ENCODE measurements around the gene YKT6. TPM values are rescaled to one million over a fixed set of nuclear protein-coding genes. Genes with fewer than 3 reads are reported as not detected.

YKT6 gene
- total RNA-seq, 1 experiment from 2014 or later: 142 TPM

DNA sequence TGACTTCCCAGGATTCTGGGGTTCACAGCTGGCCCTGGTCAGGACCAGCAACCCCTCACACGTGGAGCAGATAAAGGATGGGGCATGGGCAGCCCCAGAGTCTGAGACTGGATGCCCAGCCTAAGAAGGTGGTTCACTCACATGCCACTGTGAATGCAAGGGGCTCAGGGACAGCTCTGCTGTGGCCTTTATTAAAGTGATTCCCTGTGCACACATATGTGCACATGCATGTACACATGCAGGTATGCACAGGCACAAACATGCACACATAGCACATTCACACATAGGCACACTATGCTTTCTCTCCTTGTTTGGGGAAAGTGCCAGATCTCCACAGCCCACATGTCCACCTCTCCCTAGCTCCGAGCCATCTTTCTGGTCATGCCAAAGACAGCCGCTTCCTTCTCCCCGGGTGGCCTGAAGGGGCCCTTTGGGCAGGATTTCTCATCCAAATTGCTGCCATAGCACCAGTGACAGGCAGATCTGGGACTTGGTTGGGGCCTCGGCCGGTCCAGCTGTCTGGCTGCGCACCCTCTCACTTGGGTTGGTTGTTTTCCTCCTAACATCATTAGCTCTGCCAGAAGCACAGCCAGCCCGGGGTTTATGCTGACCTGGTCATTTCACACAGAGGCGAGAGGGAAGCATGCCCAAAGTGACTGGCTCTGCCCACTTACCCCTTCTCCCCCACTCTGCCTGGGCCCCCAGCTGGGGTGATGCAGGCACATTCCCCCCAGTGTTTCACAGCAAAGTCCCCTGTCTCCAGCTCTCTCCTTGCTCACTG is 13.0 kb upstream of the YKT6 start:
- POLR2A ChIA-PET (ENCODE audit: unreplicated experiment): no interaction called here
- H3K9me2 ChIP-seq (ENCODE audit: insufficient read depth): no peaks in the 10 kb centered on the region

GRCh38 chr7:44188480-44189225 is 12.1 kb upstream of the YKT6 start:
- intact Hi-C loops (cut with micrococcal nuclease; ENCODE audit: unreplicated experiment): no loop called here
- Histone ChIP-seq H3K4me3 (no peak overlapping the region), H3F3A (ENCODE audit: insufficient read depth, low read depth) (peaks cover 19% of the 10 kb centered on the region; the same call in 1 of the 2 replicates), H3K79me2 (ENCODE audit: low read depth) (no peaks in the 10 kb centered on the region), H3K27me3 (ENCODE audit: insufficient read depth, low read depth) (no peaks in the 10 kb centered on the region), H2AFZ (no peak overlapping the region), H3K36me3 (ENCODE audit: low read depth) (no peaks in the 10 kb centered on the region), H3K9me2 (ENCODE audit: insufficient read depth) (no peaks in the 10 kb centered on the region), H3K4me1 (replicated peaks; ENCODE audit: insufficient read depth) (peaks cover 26% of the 10 kb centered on the region), H4K20me1 (ENCODE audit: insufficient read depth) (no peaks in the 10 kb centered on the region), H3K27ac (no peak overlapping the region), H3K4me2 (no peak overlapping the region), H3K9me3 (ENCODE audit: insufficient read depth, low read depth) (no peaks in the 10 kb centered on the region)
- TF ChIP-seq EZH2 (IDR thresholded peaks at IDR 0.05; ENCODE audit: low read depth): no peak
- TF ChIP-seq, protein P1, sequence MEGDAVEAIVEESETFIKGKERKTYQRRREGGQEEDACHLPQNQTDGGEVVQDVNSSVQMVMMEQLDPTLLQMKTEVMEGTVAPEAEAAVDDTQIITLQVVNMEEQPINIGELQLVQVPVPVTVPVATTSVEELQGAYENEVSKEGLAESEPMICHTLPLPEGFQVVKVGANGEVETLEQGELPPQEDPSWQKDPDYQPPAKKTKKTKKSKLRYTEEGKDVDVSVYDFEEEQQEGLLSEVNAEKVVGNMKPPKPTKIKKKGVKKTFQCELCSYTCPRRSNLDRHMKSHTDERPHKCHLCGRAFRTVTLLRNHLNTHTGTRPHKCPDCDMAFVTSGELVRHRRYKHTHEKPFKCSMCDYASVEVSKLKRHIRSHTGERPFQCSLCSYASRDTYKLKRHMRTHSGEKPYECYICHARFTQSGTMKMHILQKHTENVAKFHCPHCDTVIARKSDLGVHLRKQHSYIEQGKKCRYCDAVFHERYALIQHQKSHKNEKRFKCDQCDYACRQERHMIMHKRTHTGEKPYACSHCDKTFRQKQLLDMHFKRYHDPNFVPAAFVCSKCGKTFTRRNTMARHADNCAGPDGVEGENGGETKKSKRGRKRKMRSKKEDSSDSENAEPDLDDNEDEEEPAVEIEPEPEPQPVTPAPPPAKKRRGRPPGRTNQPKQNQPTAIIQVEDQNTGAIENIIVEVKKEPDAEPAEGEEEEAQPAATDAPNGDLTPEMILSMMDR (conservative IDR thresholded peaks at IDR 0.05): no peak
- DNase-seq: no peak
- POLR2A ChIA-PET (ENCODE audit: unreplicated experiment): no interaction called here
- CTCF ChIA-PET: no interaction called here
- no TSS peak for BruUV-seq (replicated peaks)

More for the DNA sequence above, 13.0 kb upstream of the YKT6 start:
- Histone ChIP-seq H2AFZ (no peak overlapping the region), H3K4me3 (no peak overlapping the region), H3K79me2 (ENCODE audit: low read depth) (no peaks in the 10 kb centered on the region), H3K4me1 (replicated peaks; ENCODE audit: insufficient read depth) (peaks cover 29% of the 10 kb centered on the region), H4K20me1 (ENCODE audit: insufficient read depth) (no peaks in the 10 kb centered on the region), H3F3A (ENCODE audit: insufficient read depth, low read depth) (peaks cover 19% of the 10 kb centered on the region; the same call in 1 of the 2 replicates), H3K27ac (no peak overlapping the region), H3K9me3 (ENCODE audit: insufficient read depth, low read depth) (peaks cover under 1% of the 10 kb centered on the region; the same call in 1 of the 2 replicates), H3K27me3 (ENCODE audit: insufficient read depth, low read depth) (no peaks in the 10 kb centered on the region), H3K4me2 (no peak overlapping the region), H3K36me3 (ENCODE audit: low read depth) (no peaks in the 10 kb centered on the region)
- CTCF ChIA-PET: no interaction called here
- TF ChIP-seq EZH2 (IDR thresholded peaks at IDR 0.05; ENCODE audit: low read depth): no peak
- TF ChIP-seq, protein P1 (conservative IDR thresholded peaks at IDR 0.05): no peak
- intact Hi-C loops (cut with micrococcal nuclease; ENCODE audit: unreplicated experiment): no loop called here
- no TSS peak for BruUV-seq (replicated peaks)
- no peak for DNase-seq

GRCh38 chr7:44189286-44189992 is 11.3 kb upstream of the YKT6 start, which contains the start of gene GCK:
Gene GCK, minus strand, starts transcription at chr7:44189439. Its CDS starts 486 bp downstream, at chr7:44188953.
- POLR2A ChIA-PET (ENCODE audit: unreplicated experiment): no interaction called here

More at GRCh38 chr7:44189286-44189992, 11.3 kb upstream of the YKT6 start, which contains the start of gene GCK:
- H3F3A ChIP-seq (ENCODE audit: insufficient read depth, low read depth): peaks cover 12% of the 10 kb centered on the region; the same call in 1 of the 2 replicates
- no peaks in the 10 kb centered on the region for H3K9me3 ChIP-seq (ENCODE audit: insufficient read depth, low read depth)
- no peak for DNase-seq
- intact Hi-C loops (cut with micrococcal nuclease; ENCODE audit: unreplicated experiment): no loop called here
- H3K27ac ChIP-seq: no peak within 1 kb of the TSS
- no peaks in the 10 kb centered on the region for H3K36me3 ChIP-seq (ENCODE audit: low read depth)
- H3K4me1 ChIP-seq (replicated peaks; ENCODE audit: insufficient read depth): peaks cover 19% of the 10 kb centered on the region
- no peak within 1 kb of the TSS for H3K4me3 ChIP-seq
- no peaks in the 10 kb centered on the region for H4K20me1 ChIP-seq (ENCODE audit: insufficient read depth)
- no peak within 1 kb of the TSS for H2AFZ ChIP-seq
- CTCF ChIA-PET: no interaction called here
- TF ChIP-seq EZH2 (IDR thresholded peaks at IDR 0.05; ENCODE audit: low read depth): no peak
- TF ChIP-seq, protein P1 (conservative IDR thresholded peaks at IDR 0.05): no peak
- no peaks in the 10 kb centered on the region for H3K27me3 ChIP-seq (ENCODE audit: insufficient read depth, low read depth)
- H3K9me2 ChIP-seq (ENCODE audit: insufficient read depth): no peaks in the 10 kb centered on the region
- no TSS peak for BruUV-seq (replicated peaks)
- H3K79me2 ChIP-seq (ENCODE audit: low read depth): no peaks in the 10 kb centered on the region
- H3K4me2 ChIP-seq: no peak within 1 kb of the TSS

Data from PC-9 (cell line).